Colon (tissue), 2 donors: ENCODE measurements around the gene HERC6.
"Not testable (repeated sequence)": the region's sequence is repeated elsewhere in the genome, so short reads cannot be mapped to it uniquely, and the experiment has no call there.

ENCODE experiments used
- FAIRE-seq: peaks from 2 replicates; lab custom pipeline; 2012; peaks lifted over from hg19 to GRCh38; lab: Jason Lieb, UNC
- donor health status: control.
- donor health status: control.

Gene HERC6

GRCh38 chr4:88391703-88392102, 13.1 kb downstream of the HERC6 start:
- FAIRE-seq = no peak

GRCh38 chr4:88396681-88397080, 18.0 kb downstream of the HERC6 start:
- no peak for FAIRE-seq

- no peak for FAIRE-seq
Measured at GRCh38 chr4:88398381-88398780, 19.7 kb downstream of the HERC6 start.

GRCh38 chr4:88409206-88409605, 30.6 kb downstream of the HERC6 start:
- no peak for FAIRE-seq

GRCh38 chr4:88409789-88410188, 31.1 kb downstream of the HERC6 start:
- no peak for FAIRE-seq

GRCh38 chr4:88411491-88412096, 32.9 kb downstream of the HERC6 start:
- FAIRE-seq = no peak

- no peak for FAIRE-seq
Measured at GRCh38 chr4:88413801-88414200, 35.1 kb downstream of the HERC6 start.

- FAIRE-seq = no peak
Measured at GRCh38 chr4:88414755-88415154, 36.1 kb downstream of the HERC6 start.

GRCh38 chr4:88415982-88416381, 37.3 kb downstream of the HERC6 start:
- no peak for FAIRE-seq

GRCh38 chr4:88418411-88418810, 39.8 kb downstream of the HERC6 start:
- no peak for FAIRE-seq

GRCh38 chr4:88419874-88420273, 41.2 kb downstream of the HERC6 start:
- no peak for FAIRE-seq

- no peak for FAIRE-seq
Measured at GRCh38 chr4:88420844-88421243, 42.2 kb downstream of the HERC6 start.

GRCh38 chr4:88422403-88422802, 43.8 kb downstream of the HERC6 start:
- no peak for FAIRE-seq

GRCh38 chr4:88429401-88429800, 50.7 kb downstream of the HERC6 start:
- no peak for FAIRE-seq

- FAIRE-seq = no peak
Measured at GRCh38 chr4:88435987-88436693, 57.5 kb downstream of the HERC6 start.

- not testable (repeated sequence) for FAIRE-seq
Measured at GRCh38 chr4:88437873-88438272, 59.2 kb downstream of the HERC6 start.

GRCh38 chr4:88439161-88439760, 60.6 kb downstream of the HERC6 start:
- no peak for FAIRE-seq

- FAIRE-seq = no peak
Measured at GRCh38 chr4:88440146-88440545, 61.5 kb downstream of the HERC6 start.

GRCh38 chr4:88441696-88442095, 63.0 kb downstream of the HERC6 start:
- FAIRE-seq = no peak

- no peak for FAIRE-seq
Measured at GRCh38 chr4:88442689-88443191, 64.1 kb downstream of the HERC6 start.

GRCh38 chr4:88443486-88443885, 64.8 kb downstream of the HERC6 start:
- FAIRE-seq = no peak

GRCh38 chr4:88445252-88445651, 66.6 kb downstream of the HERC6 start:
- no peak for FAIRE-seq

- no peak for FAIRE-seq
Measured at GRCh38 chr4:88446124-88446523, 67.5 kb downstream of the HERC6 start.
